HG03039 (cell line): ENCODE measurements around the gene OR52E2.

Experiments used
- ATAC-seq: cut with Tn5 transposase; IDR thresholded peaks from one replicate; pipeline ENCODE4 v1.9.1; 2021; ENCODE audit warnings: mild to moderate bottlenecking, moderate library complexity; ENCODE audit not compliant: unreplicated experiment

OR52E2 gene

GRCh38 chr11:5013012-5013411 is 46.4 kb downstream of the OR52E2 start:
- no peak for ATAC-seq

- ATAC-seq: no peak
Observed at GRCh38 chr11:5011254-5011653, 48.2 kb downstream of the OR52E2 start.
